D721Med (cell line): ENCODE results near the gene PI4KA.

ENCODE experiments used
- DNase-seq: peaks from one replicate; pipeline ENCODE4 v3.0.0; 2011; ENCODE audit warnings: low spot score; ENCODE audit not compliant: insufficient read length
- FAIRE-seq: peaks from 2 replicates; lab custom pipeline; 2011; peaks lifted over from hg19 to GRCh38; lab: Jason Lieb, UNC
- CTCF ChIP-seq: IDR thresholded peaks from 2 replicates; pipeline ENCODE4 v1.5.1; 2012; ENCODE audit warnings: mild to moderate bottlenecking, control low read depth; ENCODE audit not compliant: insufficient read depth; ENCODE audit errors: missing control alignments

PI4KA gene

GRCh38 chr22:20747223-20747622 lies 111.4 kb downstream of the PI4KA start:
- FAIRE-seq (no peak), DNase-seq (no peak)

GRCh38 chr22:20746431-20747189 lies 112.0 kb downstream of the PI4KA start:
- no peak for TF ChIP-seq CTCF
- DNase-seq (no peak), FAIRE-seq (no peak)

More at GRCh38 chr22:20747223-20747622, 111.4 kb downstream of the PI4KA start:
- no peak for TF ChIP-seq CTCF

GRCh38 chr22:20745119-20745518 lies 113.5 kb downstream of the PI4KA start:
- no peak for TF ChIP-seq CTCF
- DNase-seq = no peak
- no peak for FAIRE-seq

GRCh38 chr22:20744456-20744855 lies 114.2 kb downstream of the PI4KA start:
- no peak for TF ChIP-seq CTCF
- FAIRE-seq (no peak), DNase-seq (no peak)

GRCh38 chr22:20742764-20743163 lies 115.8 kb downstream of the PI4KA start:
- TF ChIP-seq CTCF = no peak
- DNase-seq = no peak
- no peak for FAIRE-seq

- no peak for FAIRE-seq
- TF ChIP-seq CTCF = peak; percentile 60
- DNase-seq = peak; percentile 63
These were observed 116.7 kb downstream of the PI4KA start for GRCh38 chr22:20741634-20742581.
